Mesendoderm (in vitro differentiated cells): ENCODE results near the gene C3orf20. TPM values are rescaled to one million over a fixed set of nuclear protein-coding genes. Genes with fewer than 3 reads are reported as not detected.

Source experiments
- DNase-seq: peaks from one replicate; pipeline ENCODE4 v3.0.0; 2013
- H2AK5ac ChIP-seq: 2 replicates; pipeline ENCODE4 v1.6.1; 2013; ENCODE audit warnings: low read length, inconsistent platforms
- H2BK120ac ChIP-seq: 2 replicates; pipeline ENCODE4 v1.6.1; 2013; ENCODE audit warnings: low read depth, mild to moderate bottlenecking, low read length, moderate library complexity, mixed read lengths
- H2BK15ac ChIP-seq: replicated peaks from 2 replicates; pipeline ENCODE4 v1.6.1; 2013; ENCODE audit warnings: low read depth, mild to moderate bottlenecking, moderate library complexity
- H2BK5ac ChIP-seq: 2 replicates; pipeline ENCODE4 v1.6.1; 2013; ENCODE audit warnings: low read length, inconsistent platforms
- H3K18ac ChIP-seq: 2 replicates; pipeline ENCODE4 v1.6.1; 2013; ENCODE audit warnings: mild to moderate bottlenecking, low read length, mixed read lengths
- H3K23ac ChIP-seq: one replicate; pipeline ENCODE4 v1.6.1; 2013; ENCODE audit warnings: low read length
- H3K27ac ChIP-seq: 2 replicates; pipeline ENCODE4 v1.5.1; 2013; ENCODE audit warnings: low read depth, mild to moderate bottlenecking, inconsistent platforms, low read length, moderate library complexity
- H3K27me3 ChIP-seq: 2 replicates; pipeline ENCODE4 v1.6.1; 2013; ENCODE audit warnings: low read length, control low read depth, mild to moderate bottlenecking, inconsistent platforms; ENCODE audit not compliant: insufficient read depth, poor library complexity
- H3K36me3 ChIP-seq: 2 replicates; pipeline ENCODE4 v1.6.1; 2013; ENCODE audit warnings: low read length, inconsistent platforms; ENCODE audit not compliant: control insufficient read depth, insufficient read depth
- H3K4ac ChIP-seq: one replicate; pipeline ENCODE4 v1.6.1; 2013; ENCODE audit warnings: low read depth, mild to moderate bottlenecking, low read length, moderate library complexity
- H3K4me1 ChIP-seq: 2 replicates; pipeline ENCODE4 v1.6.1; 2013; ENCODE audit warnings: low read depth, low read length, inconsistent platforms; ENCODE audit not compliant: control insufficient read depth
- H3K4me2 ChIP-seq: 2 replicates; pipeline ENCODE4 v1.6.1; 2013; ENCODE audit warnings: low read length
- H3K4me3 ChIP-seq: 2 replicates; pipeline ENCODE4 v1.5.1; 2013; ENCODE audit warnings: mild to moderate bottlenecking, low read length
- H3K56ac ChIP-seq: one replicate; pipeline ENCODE4 v1.6.1; 2013; ENCODE audit warnings: low read length
- H3K79me1 ChIP-seq: 2 replicates; pipeline ENCODE4 v1.6.1; 2013; ENCODE audit warnings: low read length, inconsistent platforms
- H3K79me2 ChIP-seq: 2 replicates; pipeline ENCODE4 v1.6.1; 2013; ENCODE audit warnings: mild to moderate bottlenecking, low read length; ENCODE audit not compliant: control insufficient read depth, insufficient read depth
- H3K9ac ChIP-seq: 2 replicates; pipeline ENCODE4 v1.6.1; 2013; ENCODE audit warnings: low read length, inconsistent platforms
- H4K5ac ChIP-seq: one replicate; pipeline ENCODE4 v1.6.1; 2013; ENCODE audit warnings: low read length
- H4K8ac ChIP-seq: one replicate; pipeline ENCODE4 v1.6.1; 2013; ENCODE audit warnings: low read depth, mild to moderate bottlenecking, control low read depth, low read length, moderate library complexity
- WGBS: extraction: QIAGEN DNeasy Blood & Tissue Kit; methylation state at CpG from one replicate; pipeline ENCODE4 v1.1.7; 2013; ENCODE audit warnings: low lambda C conversion rate, missing lambda C conversion rate; ENCODE audit not compliant: insufficient coverage; ENCODE audit errors: extremely low coverage; 5-methylcytosine and 5-hydroxymethylcytosine counted together
- polyA plus RNA-seq, 2 experiments: library from polyadenylated mRNA; stranded (reverse); fragments of 200-250 nt; gene quantifications; one replicate each; pipeline ENCODE4 v1.2.3, GENCODE V29; 2013

C3orf20 gene
- not detected for polyA plus RNA-seq (2013, experiment 1 of 2)
- not detected for polyA plus RNA-seq (2013, experiment 2 of 2)

DNA sequence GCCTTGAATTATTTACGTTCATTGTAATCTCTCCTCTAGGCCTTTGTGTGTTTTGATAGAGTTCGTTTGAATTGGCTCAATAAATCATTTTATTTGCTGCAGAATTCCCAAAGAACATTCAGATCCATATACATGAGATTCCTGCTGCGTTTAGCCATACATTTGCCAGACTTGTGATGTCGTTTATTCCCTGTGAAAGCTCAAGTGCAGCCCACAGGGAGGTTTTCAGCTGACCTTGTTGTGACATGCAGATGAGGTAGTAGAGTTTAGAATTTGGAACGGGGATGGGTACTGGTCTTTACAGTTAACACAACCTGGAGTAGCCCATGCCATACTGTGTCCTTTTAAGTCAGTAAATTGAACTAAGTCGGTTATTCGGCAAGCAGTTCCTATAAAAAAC lies at the start of gene C3orf20:
C3orf20 (plus strand) TSS at position 301 of the 400 bp plus-strand sequence. CDS start 7,573 bp downstream, outside the sequence.
- no peaks in the 10 kb centered on the region for H3K79me1 ChIP-seq

DNA sequence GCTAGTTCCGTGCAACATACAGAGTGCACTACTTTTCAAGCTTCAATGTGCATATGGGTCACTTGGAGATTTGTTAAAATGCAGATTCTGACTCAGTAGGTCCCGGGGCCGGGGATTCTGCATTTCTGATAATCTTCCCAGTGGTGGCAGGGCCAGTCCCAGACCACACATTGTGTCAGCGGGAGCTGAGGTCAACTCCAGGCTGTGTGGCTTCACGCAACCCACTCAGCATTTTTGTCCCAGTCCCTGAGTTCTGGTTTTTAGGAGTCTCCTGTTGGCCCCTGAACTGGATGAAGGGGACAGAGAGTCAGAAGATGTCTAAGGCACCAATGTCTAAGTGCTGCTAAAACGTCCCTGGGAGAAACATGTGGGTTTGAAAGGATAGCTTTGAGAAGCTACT lies 49.5 kb upstream of the C3orf20 start:
- H3K4me2 ChIP-seq, result no peak overlapping the region
- H4K5ac ChIP-seq, result no peak overlapping the region
- H2AK5ac ChIP-seq, result no peak overlapping the region
- no peaks in the 10 kb centered on the region for H3K4me1 ChIP-seq
- no peak overlapping the region for H4K8ac ChIP-seq
- H3K56ac ChIP-seq, result no peak overlapping the region
- no peak overlapping the region for H3K27ac ChIP-seq
- H3K4ac ChIP-seq, result no peak overlapping the region
- no peak overlapping the region for H3K18ac ChIP-seq
- H2BK15ac ChIP-seq, result no peak overlapping the region
- WGBS, result no CpG with 5 or more reads among the region's 6 CpGs
- H3K79me2 ChIP-seq, result no peaks in the 10 kb centered on the region
- H3K36me3 ChIP-seq, result no peaks in the 10 kb centered on the region
- H2BK120ac ChIP-seq, result no peak overlapping the region
- no peak overlapping the region for H2BK5ac ChIP-seq
- H3K27me3 ChIP-seq, result no peaks in the 10 kb centered on the region
- H3K79me1 ChIP-seq, result no peaks in the 10 kb centered on the region
- DNase-seq, result no peak
- no peak overlapping the region for H3K4me3 ChIP-seq
- H3K23ac ChIP-seq, result no peak overlapping the region
- H3K9ac ChIP-seq, result no peak overlapping the region

More for the DNA sequence above, at the start of gene C3orf20:
- Histone ChIP-seq H4K8ac (no peak within 1 kb of the TSS), H4K5ac (no peak within 1 kb of the TSS), H3K79me2 (no peaks in the 10 kb centered on the region), H3K18ac (no peak within 1 kb of the TSS), H3K27me3 (no peaks in the 10 kb centered on the region), H3K4me1 (no peaks in the 10 kb centered on the region), H3K27ac (no peak within 1 kb of the TSS), H3K23ac (no peak within 1 kb of the TSS), H2BK15ac (no peak within 1 kb of the TSS), H2BK5ac (no peak within 1 kb of the TSS), H2AK5ac (no peak within 1 kb of the TSS), H3K4ac (no peak within 1 kb of the TSS), H3K9ac (no peak within 1 kb of the TSS), H3K56ac (no peak within 1 kb of the TSS), H3K4me3 (no peak within 1 kb of the TSS), H2BK120ac (no peak within 1 kb of the TSS), H3K36me3 (peaks cover 11% of the 10 kb centered on the region), H3K4me2 (no peak within 1 kb of the TSS)
- no peak for DNase-seq
- WGBS, result no CpG with 5 or more reads among the region's 7 CpGs

DNA sequence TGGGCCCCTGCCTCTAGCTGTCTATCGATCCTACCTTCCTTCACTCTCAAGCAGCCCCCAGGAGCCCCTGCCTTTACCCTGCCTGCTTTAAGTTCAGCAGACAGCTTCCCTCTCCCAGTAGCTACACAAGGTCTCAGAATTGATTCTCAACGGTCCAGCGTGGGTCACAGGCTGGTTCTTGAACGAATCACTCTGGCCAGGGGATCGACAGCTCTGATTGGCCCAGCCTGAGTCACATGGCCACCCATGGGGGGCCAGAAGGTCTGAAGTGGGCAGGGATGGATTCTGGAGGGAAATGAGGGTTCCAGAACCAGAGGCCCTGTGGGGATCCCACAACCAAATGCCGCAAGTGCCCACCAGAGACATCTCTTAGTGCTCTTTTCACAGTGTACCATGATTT lies 47.1 kb upstream of the C3orf20 start:
- Histone ChIP-seq H3K18ac (no peak overlapping the region), H3K9ac (no peak overlapping the region), H3K4me3 (no peak overlapping the region), H2BK5ac (no peak overlapping the region), H2BK120ac (no peak overlapping the region), H3K36me3 (no peaks in the 10 kb centered on the region), H3K79me2 (no peaks in the 10 kb centered on the region), H4K5ac (no peak overlapping the region), H3K27me3 (no peaks in the 10 kb centered on the region), H3K4me2 (no peak overlapping the region), H3K23ac (no peak overlapping the region), H3K79me1 (no peaks in the 10 kb centered on the region), H3K4ac (no peak overlapping the region), H3K27ac (no peak overlapping the region), H4K8ac (no peak overlapping the region), H3K4me1 (no peaks in the 10 kb centered on the region), H2BK15ac (no peak overlapping the region), H2AK5ac (no peak overlapping the region), H3K56ac (no peak overlapping the region)
- WGBS, result no CpG with 5 or more reads among the region's 6 CpGs
- DNase-seq, result no peak

DNA sequence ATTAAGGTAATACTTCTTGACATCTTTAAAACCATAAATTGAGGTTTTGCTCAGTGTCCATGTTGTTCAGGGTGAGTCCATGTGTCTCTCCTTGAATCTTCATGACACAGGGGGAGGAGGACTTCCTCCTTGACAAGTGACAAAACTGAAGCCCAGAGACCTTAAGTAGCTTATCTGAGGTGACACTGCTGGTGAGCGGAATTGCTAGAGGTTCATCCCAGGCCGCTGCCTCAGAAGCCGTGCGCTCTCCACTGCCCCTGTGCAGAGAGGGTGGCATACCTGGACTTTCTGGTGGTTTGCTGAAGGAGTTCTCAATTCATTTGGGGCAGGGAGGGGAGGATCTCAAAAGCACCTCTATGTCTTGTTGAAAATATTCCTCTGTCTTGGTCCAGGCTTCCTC lies 46.5 kb upstream of the C3orf20 start:
- no peaks in the 10 kb centered on the region for H3K4me1 ChIP-seq
- H4K8ac ChIP-seq, result no peak overlapping the region
- no peak overlapping the region for H3K4me2 ChIP-seq
- no peak overlapping the region for H3K23ac ChIP-seq
- H3K4ac ChIP-seq, result no peak overlapping the region
- H3K56ac ChIP-seq, result no peak overlapping the region
- no peaks in the 10 kb centered on the region for H3K79me2 ChIP-seq
- DNase-seq, result no peak
- H3K9ac ChIP-seq, result no peak overlapping the region
- no peak overlapping the region for H2BK120ac ChIP-seq
- H3K18ac ChIP-seq, result no peak overlapping the region
- no peaks in the 10 kb centered on the region for H3K36me3 ChIP-seq
- no peaks in the 10 kb centered on the region for H3K27me3 ChIP-seq
- H2BK5ac ChIP-seq, result no peak overlapping the region
- H3K79me1 ChIP-seq, result no peaks in the 10 kb centered on the region
- no peak overlapping the region for H3K27ac ChIP-seq
- no CpG with 5 or more reads among the region's 4 CpGs for WGBS
- no peak overlapping the region for H2BK15ac ChIP-seq
- H3K4me3 ChIP-seq, result no peak overlapping the region
- H2AK5ac ChIP-seq, result no peak overlapping the region
- no peak overlapping the region for H4K5ac ChIP-seq

- H4K5ac ChIP-seq, result no peak overlapping the region
- no peak overlapping the region for H3K4me2 ChIP-seq
- no peaks in the 10 kb centered on the region for H3K79me2 ChIP-seq
- no peaks in the 10 kb centered on the region for H3K79me1 ChIP-seq
- no CpG with 5 or more reads among the region's 9 CpGs for WGBS
- H3K27me3 ChIP-seq, result no peaks in the 10 kb centered on the region
- no peak overlapping the region for H3K4me3 ChIP-seq
- no peak overlapping the region for H2BK120ac ChIP-seq
- no peaks in the 10 kb centered on the region for H3K4me1 ChIP-seq
- no peaks in the 10 kb centered on the region for H3K36me3 ChIP-seq
- H3K27ac ChIP-seq, result no peak overlapping the region
- no peak overlapping the region for H4K8ac ChIP-seq
- H2BK15ac ChIP-seq, result no peak overlapping the region
- no peak overlapping the region for H3K4ac ChIP-seq
- H2AK5ac ChIP-seq, result no peak overlapping the region
- no peak overlapping the region for H2BK5ac ChIP-seq
- no peak overlapping the region for H3K23ac ChIP-seq
- no peak overlapping the region for H3K18ac ChIP-seq
- H3K9ac ChIP-seq, result no peak overlapping the region
- no peak for DNase-seq
- no peak overlapping the region for H3K56ac ChIP-seq
Observed at GRCh38 chr3:14630404-14631100, 44.4 kb upstream of the C3orf20 start.

DNA sequence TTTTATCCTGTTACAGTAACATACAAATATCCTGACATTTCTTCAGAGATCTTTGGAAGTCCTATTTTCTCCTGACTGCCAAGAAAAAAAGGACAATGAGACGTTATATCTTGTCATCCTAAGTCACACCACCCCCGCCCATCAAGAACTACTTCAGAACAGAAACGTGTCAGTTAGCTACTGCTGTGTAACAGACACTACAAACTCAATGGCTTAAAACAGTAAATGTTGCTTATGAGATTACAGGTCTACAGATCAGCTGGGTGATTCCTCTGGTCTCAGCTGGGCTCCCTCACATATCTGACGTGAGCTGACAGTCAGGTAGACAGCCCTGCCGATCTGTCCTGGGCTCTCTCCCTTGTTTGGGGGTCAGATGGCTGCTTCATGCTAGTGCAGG lies 43.8 kb upstream of the C3orf20 start:
- H3K56ac ChIP-seq, result no peak overlapping the region
- no peaks in the 10 kb centered on the region for H3K79me1 ChIP-seq
- DNase-seq, result no peak
- no peak overlapping the region for H2BK120ac ChIP-seq
- H3K4ac ChIP-seq, result no peak overlapping the region
- no CpG with 5 or more reads among the region's 5 CpGs for WGBS
- H2AK5ac ChIP-seq, result no peak overlapping the region
- H3K4me1 ChIP-seq, result no peaks in the 10 kb centered on the region
- no peak overlapping the region for H3K27ac ChIP-seq
- no peak overlapping the region for H3K9ac ChIP-seq
- no peaks in the 10 kb centered on the region for H3K27me3 ChIP-seq
- no peak overlapping the region for H3K4me3 ChIP-seq
- no peak overlapping the region for H4K8ac ChIP-seq
- no peak overlapping the region for H3K18ac ChIP-seq
- no peak overlapping the region for H2BK5ac ChIP-seq
- no peak overlapping the region for H4K5ac ChIP-seq
- H3K4me2 ChIP-seq, result no peak overlapping the region
- no peak overlapping the region for H3K23ac ChIP-seq
- H3K79me2 ChIP-seq, result no peaks in the 10 kb centered on the region
- H2BK15ac ChIP-seq, result no peak overlapping the region
- H3K36me3 ChIP-seq, result no peaks in the 10 kb centered on the region
